ENCODE results near the gene TFF3.
"Not testable (repeated sequence)": the region's sequence is repeated elsewhere in the genome, so short reads cannot be mapped to it uniquely, and the experiment has no call there.

TFF3 gene

DNA sequence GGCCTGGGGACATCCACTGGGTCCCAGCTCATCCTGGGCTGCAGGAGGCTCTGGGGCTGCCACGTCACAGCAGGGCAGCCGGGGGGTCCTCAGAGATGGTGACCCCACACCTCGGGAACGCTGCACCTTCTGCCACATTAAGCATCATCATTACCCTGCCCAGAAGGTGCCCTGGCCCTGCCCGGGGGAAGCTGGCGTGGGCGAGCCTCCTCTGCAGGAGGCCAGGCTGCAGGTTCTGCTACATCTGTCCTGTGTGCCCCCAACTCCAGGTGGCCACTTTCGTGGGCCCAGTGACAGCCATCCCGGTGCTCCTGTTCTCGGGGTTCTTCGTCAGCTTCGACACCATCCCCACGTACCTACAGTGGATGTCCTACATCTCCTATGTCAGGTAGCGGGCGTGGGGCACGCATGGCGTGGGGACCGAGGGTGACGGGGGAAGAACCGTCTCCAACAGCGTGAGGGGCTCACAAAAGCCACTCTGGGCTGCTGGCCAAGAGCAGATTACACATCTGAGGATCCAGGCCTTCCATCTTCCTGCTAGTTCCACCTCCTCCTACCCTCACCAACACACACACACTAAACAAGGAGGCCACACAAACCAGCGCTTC, 20.8 kb downstream of the TFF3 start:
- no peaks in the 10 kb centered on the region for H3K36me3 ChIP-seq (ENCODE audit: insufficient read depth, low read length)

DNA sequence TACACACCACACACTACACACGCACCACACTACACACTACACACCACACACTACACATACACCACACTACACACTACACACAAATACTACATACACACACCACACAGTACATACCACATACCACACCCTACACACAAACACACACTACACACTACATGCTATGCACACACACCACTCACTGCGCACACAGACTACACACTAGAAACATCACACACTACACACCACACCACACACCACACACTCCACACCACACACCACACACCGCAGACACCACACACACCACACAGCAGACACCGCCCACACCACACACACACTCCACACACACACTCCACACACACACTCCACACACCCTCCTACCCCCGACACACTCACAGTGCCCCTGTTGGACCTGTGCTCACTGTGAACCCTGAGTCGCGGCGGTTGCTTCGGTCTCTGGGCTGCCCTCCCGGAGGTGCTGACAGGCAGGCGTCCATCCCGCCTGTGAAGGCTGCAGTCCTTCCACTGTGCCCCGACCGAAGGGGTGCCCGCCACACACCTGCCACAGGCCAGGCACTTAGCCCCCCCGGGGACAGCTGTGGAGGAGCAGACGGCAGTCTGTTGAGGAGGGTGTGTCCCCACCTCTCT, 21.4 kb downstream of the TFF3 start:
- TF ChIP-seq EZH2 (IDR thresholded peaks at IDR 0.05): no peak
- no peak for TF ChIP-seq POLR2AphosphoS5 (IDR thresholded peaks at IDR 0.05; ENCODE audit: borderline replicate concordance, low read depth, low read length)
- TF ChIP-seq FOXP2 (optimal IDR thresholded peaks at IDR 0.05; ENCODE audit: control extremely low read depth, extremely low read length, insufficient read depth): no peak
- DNase-seq (ENCODE audit: low read depth, low spot score): no peak
- H3K27ac ChIP-seq: no peak overlapping the region
- H3K4me3 ChIP-seq: no peak overlapping the region
- no peak overlapping the region for H3K9ac ChIP-seq (ENCODE audit: insufficient read length)
- no peaks in the 10 kb centered on the region for H3K36me3 ChIP-seq (ENCODE audit: insufficient read depth, low read length)
- H3K9me3 ChIP-seq (ENCODE audit: low read depth, low read length): no peaks in the 10 kb centered on the region

More for the DNA sequence above, 20.8 kb downstream of the TFF3 start:
- Histone ChIP-seq H3K9me3 (ENCODE audit: low read depth, low read length) (no peaks in the 10 kb centered on the region), H3K4me3 (no peak overlapping the region), H3K27ac (no peak overlapping the region), H3K9ac (ENCODE audit: insufficient read length) (no peak overlapping the region)
- no peak for DNase-seq (ENCODE audit: low read depth, low spot score)
- TF ChIP-seq POLR2AphosphoS5 (IDR thresholded peaks at IDR 0.05; ENCODE audit: borderline replicate concordance, low read depth, low read length) (no peak), EZH2 (IDR thresholded peaks at IDR 0.05) (no peak), FOXP2 (optimal IDR thresholded peaks at IDR 0.05; ENCODE audit: control extremely low read depth, extremely low read length, insufficient read depth) (no peak)

DNA sequence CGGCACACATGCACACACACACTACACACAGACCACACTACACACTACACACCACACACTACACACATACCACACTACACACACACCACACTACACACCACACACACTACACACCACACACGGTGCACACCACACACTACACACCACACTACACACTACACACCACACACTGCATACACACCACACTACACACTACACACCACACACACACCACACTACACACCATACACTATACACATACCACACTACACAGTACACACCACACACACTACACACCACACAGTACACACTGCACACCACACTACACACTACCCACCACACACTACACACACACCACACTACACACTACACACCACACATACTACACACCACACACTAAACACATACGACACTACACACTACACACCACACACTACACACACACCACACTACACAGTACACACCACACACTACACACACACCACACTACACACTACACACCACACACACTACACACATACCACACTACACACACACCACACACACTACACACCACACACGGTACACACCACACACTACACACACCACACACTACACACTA, 22.6 kb downstream of the TFF3 start:
- not testable (repeated sequence) for H3K27ac ChIP-seq; H3K4me3 ChIP-seq; H3K9me3 ChIP-seq (ENCODE audit: low read depth, low read length); H3K9ac ChIP-seq (ENCODE audit: insufficient read length); DNase-seq (ENCODE audit: low read depth, low spot score); H3K36me3 ChIP-seq (ENCODE audit: insufficient read depth, low read length)

DNA sequence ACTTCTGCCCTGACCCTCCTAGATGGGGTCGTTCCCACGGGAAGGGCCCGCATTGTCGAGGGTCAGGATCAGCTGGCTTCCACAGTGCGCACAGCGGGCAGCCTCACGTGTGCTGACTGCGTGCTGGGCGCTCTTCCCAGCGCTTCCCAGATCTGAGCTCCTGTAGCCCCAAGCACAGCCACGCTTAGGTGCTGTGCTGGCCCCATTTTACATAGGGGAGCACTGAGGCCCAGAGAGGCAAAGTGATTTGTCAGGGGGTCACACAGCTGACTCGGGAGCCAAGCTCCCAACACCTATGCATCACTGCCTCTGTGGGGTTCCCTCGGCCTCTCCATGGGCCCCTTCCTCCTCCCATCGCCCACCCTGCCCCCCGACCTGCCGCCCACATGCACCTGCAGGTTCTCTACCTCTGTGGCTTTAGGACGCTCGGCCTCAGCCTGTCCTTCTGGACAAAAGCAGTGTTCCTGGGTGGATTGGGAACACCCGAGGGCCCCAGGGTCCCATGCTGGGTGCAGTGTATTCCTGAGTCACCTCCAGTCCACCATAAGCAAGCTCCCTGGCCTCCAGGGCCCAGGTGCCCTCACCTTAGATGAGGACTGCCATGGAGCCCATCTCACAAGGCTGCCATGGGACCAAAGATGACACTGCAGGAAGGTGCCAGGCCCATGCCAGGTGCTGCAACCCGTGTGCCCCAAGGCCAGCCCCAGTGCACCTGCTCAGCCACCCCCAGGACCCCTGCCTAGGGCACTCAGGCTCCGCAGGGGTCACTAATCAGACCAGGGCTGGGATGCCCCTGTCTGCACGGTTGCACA, 23.3 kb downstream of the TFF3 start:
- no peak overlapping the region for H3K27ac ChIP-seq
- no peak overlapping the region for H3K4me3 ChIP-seq
- no peaks in the 10 kb centered on the region for H3K9me3 ChIP-seq (ENCODE audit: low read depth, low read length)
- no peak for DNase-seq (ENCODE audit: low read depth, low spot score)
- no peaks in the 10 kb centered on the region for H3K36me3 ChIP-seq (ENCODE audit: insufficient read depth, low read length)
- TF ChIP-seq POLR2AphosphoS5 (IDR thresholded peaks at IDR 0.05; ENCODE audit: borderline replicate concordance, low read depth, low read length) (no peak), FOXP2 (optimal IDR thresholded peaks at IDR 0.05; ENCODE audit: control extremely low read depth, extremely low read length, insufficient read depth) (no peak), EZH2 (IDR thresholded peaks at IDR 0.05) (no peak)
- H3K9ac ChIP-seq (ENCODE audit: insufficient read length): no peak overlapping the region

DNA sequence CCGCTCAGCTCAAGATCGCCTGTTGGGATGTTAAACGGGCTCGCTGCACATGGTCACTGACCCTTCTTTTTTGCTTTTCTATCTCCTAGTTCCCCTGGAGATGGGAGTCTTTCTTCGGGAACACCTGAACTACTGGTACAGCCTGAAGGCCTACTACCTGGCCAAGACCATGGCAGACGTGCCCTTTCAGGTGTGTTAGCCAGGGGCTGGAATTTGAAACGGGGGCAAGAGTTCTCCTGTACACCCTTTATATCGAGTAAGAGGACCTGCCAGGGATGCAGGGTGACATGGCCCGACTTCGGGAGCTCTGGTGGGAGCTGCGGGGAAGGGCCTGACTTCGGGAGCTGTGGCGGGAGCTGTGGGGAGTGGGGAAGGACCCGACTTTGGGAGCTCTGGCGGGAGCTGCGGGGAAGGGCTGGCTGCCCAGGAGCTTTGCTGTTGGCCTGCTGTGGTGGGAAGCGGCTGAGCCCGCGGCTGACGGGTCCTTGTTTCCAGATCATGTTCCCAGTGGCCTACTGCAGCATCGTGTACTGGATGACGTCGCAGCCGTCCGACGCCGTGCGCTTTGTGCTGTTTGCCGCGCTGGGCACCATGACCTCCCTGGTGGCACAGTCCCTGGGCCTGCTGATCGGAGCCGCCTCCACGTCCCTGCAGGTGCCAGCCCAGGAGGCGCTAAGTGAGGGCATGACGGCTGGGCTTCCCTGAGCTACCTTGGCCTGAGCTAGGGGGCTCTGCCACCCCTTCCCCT, 24.0 kb downstream of the TFF3 start:
- no peak overlapping the region for H3K9ac ChIP-seq (ENCODE audit: insufficient read length)
- no peaks in the 10 kb centered on the region for H3K36me3 ChIP-seq (ENCODE audit: insufficient read depth, low read length)
- H3K4me3 ChIP-seq: no peak overlapping the region
- DNase-seq (ENCODE audit: low read depth, low spot score): no peak
- H3K27ac ChIP-seq: no peak overlapping the region
- TF ChIP-seq FOXP2 (optimal IDR thresholded peaks at IDR 0.05; ENCODE audit: control extremely low read depth, extremely low read length, insufficient read depth): no peak
- no peak for TF ChIP-seq POLR2AphosphoS5 (IDR thresholded peaks at IDR 0.05; ENCODE audit: borderline replicate concordance, low read depth, low read length)
- TF ChIP-seq EZH2 (IDR thresholded peaks at IDR 0.05): no peak
- no peaks in the 10 kb centered on the region for H3K9me3 ChIP-seq (ENCODE audit: low read depth, low read length)

DNA sequence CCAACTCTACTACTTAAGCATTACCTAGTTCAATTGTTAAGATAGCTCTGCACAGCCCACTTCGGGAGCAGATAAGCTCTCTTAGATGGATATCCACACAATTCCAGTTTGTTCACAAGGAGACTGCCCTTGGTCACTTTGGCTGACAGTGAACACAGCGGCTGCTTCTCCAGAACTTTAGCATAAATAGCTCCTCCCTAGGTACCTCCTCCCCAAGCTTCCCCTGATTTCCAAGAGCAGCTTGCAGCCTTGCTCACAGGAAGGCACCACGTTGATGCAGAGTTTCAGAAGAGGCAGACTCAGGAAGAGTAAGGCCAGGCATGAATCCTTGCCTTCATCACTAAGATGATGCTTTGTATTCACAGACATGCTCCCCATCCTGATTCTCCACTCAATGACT, 24.7 kb downstream of the TFF3 start:
- H3K4me3 ChIP-seq: no peak overlapping the region
- H3K9me3 ChIP-seq (ENCODE audit: low read depth, low read length): no peaks in the 10 kb centered on the region
- H3K9ac ChIP-seq (ENCODE audit: insufficient read length): no peak overlapping the region
- H3K36me3 ChIP-seq (ENCODE audit: insufficient read depth, low read length): no peaks in the 10 kb centered on the region
- DNase-seq (ENCODE audit: low read depth, low spot score): no peak
- no peak overlapping the region for H3K27ac ChIP-seq
- TF ChIP-seq EZH2 (IDR thresholded peaks at IDR 0.05): no peak
- no peak for TF ChIP-seq FOXP2 (optimal IDR thresholded peaks at IDR 0.05; ENCODE audit: control extremely low read depth, extremely low read length, insufficient read depth)
- TF ChIP-seq POLR2AphosphoS5 (IDR thresholded peaks at IDR 0.05; ENCODE audit: borderline replicate concordance, low read depth, low read length): no peak

DNA sequence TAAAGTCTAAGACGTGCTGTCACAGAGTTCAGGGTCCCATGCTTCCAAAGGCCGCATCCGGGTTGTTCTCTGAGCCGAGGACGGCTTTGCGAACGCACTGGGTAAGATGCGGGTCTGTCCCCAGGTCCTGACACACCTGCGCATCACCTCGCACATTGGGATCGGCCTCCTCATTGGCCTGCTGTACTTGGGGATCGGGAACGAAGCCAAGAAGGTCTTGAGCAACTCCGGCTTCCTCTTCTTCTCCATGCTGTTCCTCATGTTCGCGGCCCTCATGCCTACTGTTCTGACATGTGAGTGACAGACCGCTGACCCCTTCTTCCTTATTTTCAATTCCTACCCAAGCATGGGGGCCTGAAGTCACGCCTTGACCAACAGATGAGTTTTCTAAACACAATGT, 25.3 kb downstream of the TFF3 start:
- no peak for TF ChIP-seq FOXP2 (optimal IDR thresholded peaks at IDR 0.05; ENCODE audit: control extremely low read depth, extremely low read length, insufficient read depth)
- TF ChIP-seq POLR2AphosphoS5 (IDR thresholded peaks at IDR 0.05; ENCODE audit: borderline replicate concordance, low read depth, low read length): no peak
- TF ChIP-seq EZH2 (IDR thresholded peaks at IDR 0.05): no peak
- no peak overlapping the region for H3K27ac ChIP-seq
- DNase-seq (ENCODE audit: low read depth, low spot score): no peak

DNA sequence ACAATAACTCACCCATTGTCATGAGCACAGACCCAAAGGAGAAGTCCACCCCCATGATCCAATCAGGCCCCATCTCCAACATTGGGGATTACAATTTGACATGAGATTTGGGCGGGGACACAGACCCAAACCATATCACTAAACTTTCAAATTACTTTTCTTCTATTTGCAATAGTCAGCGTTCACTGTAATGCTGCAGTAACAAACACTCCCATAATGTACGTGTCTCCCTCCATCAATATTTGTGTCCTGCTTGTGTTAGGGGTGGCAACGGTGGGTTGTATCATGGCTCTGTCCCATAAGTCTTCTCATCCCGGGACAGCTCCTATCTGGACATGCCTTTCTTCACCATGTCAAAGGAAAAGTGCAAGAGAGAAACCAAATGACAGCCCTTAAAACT, 26.2 kb downstream of the TFF3 start:
- no peak overlapping the region for H3K4me3 ChIP-seq
- no peaks in the 10 kb centered on the region for H3K9me3 ChIP-seq (ENCODE audit: low read depth, low read length)
- no peak overlapping the region for H3K27ac ChIP-seq
- DNase-seq (ENCODE audit: low read depth, low spot score): no peak
- H3K9ac ChIP-seq (ENCODE audit: insufficient read length): no peak overlapping the region
- TF ChIP-seq FOXP2 (optimal IDR thresholded peaks at IDR 0.05; ENCODE audit: control extremely low read depth, extremely low read length, insufficient read depth) (no peak), POLR2AphosphoS5 (IDR thresholded peaks at IDR 0.05; ENCODE audit: borderline replicate concordance, low read depth, low read length) (no peak), EZH2 (IDR thresholded peaks at IDR 0.05) (no peak)
- no peaks in the 10 kb centered on the region for H3K36me3 ChIP-seq (ENCODE audit: insufficient read depth, low read length)

More for the DNA sequence above, 25.3 kb downstream of the TFF3 start:
- H3K9ac ChIP-seq (ENCODE audit: insufficient read length): no peak overlapping the region
- H3K9me3 ChIP-seq (ENCODE audit: low read depth, low read length): no peaks in the 10 kb centered on the region
- no peak overlapping the region for H3K4me3 ChIP-seq
- no peaks in the 10 kb centered on the region for H3K36me3 ChIP-seq (ENCODE audit: insufficient read depth, low read length)

Measured in SK-N-MC (cell line).